Lung (tissue), 16 donors: ENCODE results near the gene DAAM1. TPM values are rescaled to one million over a fixed set of nuclear protein-coding genes. Genes with fewer than 3 reads are reported as not detected.

ENCODE experiments used
- ATAC-seq: fragments of 200-7000 bp; cut with Tn5 transposase; one replicate; pipeline ENCODE4 v1.9.1; 2020; ENCODE audit warnings: moderate number of reproducible peaks; ENCODE audit not compliant: insufficient read depth, low FRiP score
- DNase-seq, 3 donors: peaks; one replicate each; pipeline ENCODE4 v3.0.0-alpha.2; 2013 to 2017
- H3K27ac ChIP-seq, 2 donors: one replicate each; pipeline ENCODE4 v1.5.1; 2013; ENCODE audit warnings: mild to moderate bottlenecking in 2 of 2, moderate library complexity in 2 of 2, control low read depth in 1 of 2, inconsistent platforms in 1 of 2, low read depth in 1 of 2, low read length in 1 of 2
- H3K27me3 ChIP-seq, 3 donors: one replicate each; pipeline ENCODE4 v1.5.1; 2013; ENCODE audit warnings: low read length in 2 of 3; ENCODE audit not compliant: control insufficient read depth in 3 of 3, insufficient read depth in 3 of 3
- H3K36me3 ChIP-seq, 4 donors: one replicate each; pipeline ENCODE4 v1.5.1; 2013; ENCODE audit warnings: low read length in 4 of 4, mild to moderate bottlenecking in 1 of 4, moderate library complexity in 1 of 4; ENCODE audit not compliant: control insufficient read depth in 4 of 4, insufficient read depth in 4 of 4
- H3K4me1 ChIP-seq, 5 donors: one replicate each; pipeline ENCODE4 v1.5.1; 2013; ENCODE audit warnings: low read length in 5 of 5, mild to moderate bottlenecking in 2 of 5, moderate library complexity in 1 of 5; ENCODE audit not compliant: control insufficient read depth in 5 of 5, insufficient read depth in 5 of 5
- H3K4me3 ChIP-seq: one replicate; pipeline ENCODE4 v1.5.1; 2013; ENCODE audit warnings: mild to moderate bottlenecking, control low read depth, moderate library complexity
- H3K9ac ChIP-seq, 2 donors: one replicate each; pipeline ENCODE4 v1.5.1; 2013; ENCODE audit warnings: low read length in 2 of 2, control low read depth in 1 of 2; ENCODE audit not compliant: insufficient read depth in 1 of 2
- H3K9me3 ChIP-seq, 4 donors: one replicate each; pipeline ENCODE4 v1.5.1; 2013; ENCODE audit warnings: low read length in 3 of 4, mild to moderate bottlenecking in 1 of 4, moderate library complexity in 1 of 4; ENCODE audit not compliant: control insufficient read depth in 4 of 4, insufficient read depth in 3 of 4
- CTCF ChIP-seq: IDR thresholded peaks from 2 replicates; pipeline ENCODE4 v1.5.1; 2012; ENCODE audit warnings: mild to moderate bottlenecking; ENCODE audit errors: control extremely low read depth, extremely low read depth
- WGBS, 2 donors: extraction: QIAGEN DNeasy Blood & Tissue Kit; methylation state at CpG; one replicate each; pipeline ENCODE4 v1.1.7; 2013; 5-methylcytosine and 5-hydroxymethylcytosine counted together
- long read RNA-seq, 5 donors: transcript quantifications; one replicate each; lab custom pipeline, GENCODE V29; 2026
- polyA plus RNA-seq, 2 donors: library from polyadenylated mRNA; stranded (reverse); fragments of 200-250 nt; gene quantifications; one replicate each; pipeline ENCODE4 v1.2.1, GENCODE V29; 2013
- total RNA-seq, 2 donors: library from RNA; depleted of rRNA in 1 of 2; stranded (reverse); fragments of >200 nt in 1 of 2; gene quantifications; one replicate each; pipeline ENCODE4 v1.2.1, GENCODE V29; 2014 to 2021
- donor health status: control.
- donor health status: control.
- donor health status: Bipolar disorder and iron deficiency.
- donor health status: healthy.
- donor health status: DM: yes; HTN: yes; CAD: no.

Gene DAAM1
- total RNA-seq = 10 to 100 TPM; 47.3 to 84.6 TPM
- 10 to 100 TPM; 10.3 to 17.9 TPM for polyA plus RNA-seq
- long read RNA-seq, donor 1, full-length matches to known transcripts = 9 of 14 reads
- long read RNA-seq, donor 1, partial matches to known transcripts = 5 of 14 reads
- long read RNA-seq, donor 1, other reads (novel, unspliced or antisense) = 0 of 14 reads
- long read RNA-seq, donor 2, partial matches to known transcripts = 0 of 1 reads
- long read RNA-seq, donor 2, other reads (novel, unspliced or antisense) = 0 of 1 reads
- long read RNA-seq, donor 3, partial matches to known transcripts = 29 of 29 reads
- long read RNA-seq, donor 3, other reads (novel, unspliced or antisense) = 0 of 29 reads
- long read RNA-seq, donor 4, partial matches to known transcripts = 0 of 3 reads
- long read RNA-seq, donor 4, other reads (novel, unspliced or antisense) = 0 of 3 reads
- long read RNA-seq, donor 5, full-length matches to known transcripts = 5 of 10 reads
- long read RNA-seq, donor 5, partial matches to known transcripts = 5 of 10 reads
- long read RNA-seq, donor 5, other reads (novel, unspliced or antisense) = 0 of 10 reads

- H3K4me1 ChIP-seq = peaks cover 4 to 23% (median 10%) of the 10 kb centered on the region in 5 donors
- ATAC-seq (peak; percentile 96), DNase-seq (peak; percentile 99 to 100 (median 99))
- H3K36me3 ChIP-seq = no peaks in the 10 kb centered on the region
- H3K9me3 ChIP-seq = no peaks in the 10 kb centered on the region
- peak within 1 kb of the TSS; percentile 70 for H3K4me3 ChIP-seq
- H3K9ac ChIP-seq = peak within 1 kb of the TSS; percentile 97
- peak within 1 kb of the TSS; percentile 94 for H3K27ac ChIP-seq
- 0% methylated on average over 42 to 44 of the region's 44 CpGs for WGBS, 2 donors
- TF ChIP-seq CTCF = no peak
- H3K27me3 ChIP-seq = no peaks in the 10 kb centered on the region
Observed at GRCh38 chr14:59188461-59189090, at the start of gene DAAM1. Gene DAAM1 (plus strand): TSS chr14:59188667. CDS start chr14:59263478, 74,811 bp downstream.

- no peaks in the 10 kb centered on the region for H3K4me1 ChIP-seq
- no peak for TF ChIP-seq CTCF
- no peak overlapping the region for H3K27ac ChIP-seq
- 91 to 98% methylated on average over 5 of the region's 5 CpGs for WGBS, 2 donors
- H3K9me3 ChIP-seq = no peaks in the 10 kb centered on the region
- ATAC-seq = no peak
- no peaks in the 10 kb centered on the region for H3K36me3 ChIP-seq
- H3K4me3 ChIP-seq = no peak overlapping the region
- no peaks in the 10 kb centered on the region for H3K27me3 ChIP-seq
- peak in 1 of 3 donors; percentile 7 for DNase-seq
- no peak overlapping the region for H3K9ac ChIP-seq
Observed at GRCh38 chr14:59139324-59139723, 49.1 kb upstream of the DAAM1 start.

- Histone ChIP-seq H3K9me3 (no peaks in the 10 kb centered on the region), H3K27ac (no peak overlapping the region), H3K36me3 (no peaks in the 10 kb centered on the region), H3K4me3 (no peak overlapping the region), H3K4me1 (peaks cover 0 to 4% (median 0%) of the 10 kb centered on the region in 5 donors), H3K9ac (no peak overlapping the region), H3K27me3 (no peaks in the 10 kb centered on the region)
- ATAC-seq = no peak
- TF ChIP-seq CTCF = no peak
- 82 to 86% methylated on average over 7 of the region's 7 CpGs for WGBS, 2 donors
- peak in 1 of 3 donors; percentile 66 for DNase-seq
Observed at GRCh38 chr14:59140106-59140843, 48.2 kb upstream of the DAAM1 start.
